WI38 (cell line): ENCODE measurements around the gene DRD1.
"Not testable (repeated sequence)": the region's sequence is repeated elsewhere in the genome, so short reads cannot be mapped to it uniquely, and the experiment has no call there.

Experiments
- H3K4me3 ChIP-seq: 2 replicates; pipeline ENCODE4 v1.5.1; 2011; ENCODE audit warnings: low read depth, mild to moderate bottlenecking, control low read depth, low read length
- CTCF ChIP-seq: IDR thresholded peaks from 2 replicates; pipeline ENCODE4 v1.5.1; 2012; ENCODE audit warnings: low read depth, mild to moderate bottlenecking, control low read depth, low read length

Gene DRD1

GRCh38 chr5:175447571-175447970 lies 3.6 kb upstream of the DRD1 start:
- H3K4me3 ChIP-seq = no peak overlapping the region
- TF ChIP-seq CTCF = no peak

GRCh38 chr5:175446378-175446777 lies 2.4 kb upstream of the DRD1 start:
- not testable (repeated sequence) for H3K4me3 ChIP-seq

GRCh38 chr5:175444905-175445456 lies 999 bp upstream of the DRD1 start:
- no peak for TF ChIP-seq CTCF

GRCh38 chr5:175443514-175444059 lies 395 bp downstream of the DRD1 start:
- TF ChIP-seq CTCF = no peak
- peak overlapping the region; percentile 45; the same call in 1 of the 2 replicates for H3K4me3 ChIP-seq

More at GRCh38 chr5:175444905-175445456, 999 bp upstream of the DRD1 start:
- H3K4me3 ChIP-seq = no peak overlapping the region

GRCh38 chr5:175438234-175438857 lies 5.6 kb downstream of the DRD1 start:
- TF ChIP-seq CTCF = no peak
- no peak overlapping the region for H3K4me3 ChIP-seq

- no peak for TF ChIP-seq CTCF
- no peak overlapping the region for H3K4me3 ChIP-seq
Observed at GRCh38 chr5:175436359-175436758, 7.6 kb downstream of the DRD1 start.

- no peak for TF ChIP-seq CTCF
- H3K4me3 ChIP-seq = no peak overlapping the region
Observed at GRCh38 chr5:175434800-175435199, 9.2 kb downstream of the DRD1 start.
